Measurements from ENCODE around the gene PELO.

The PELO gene

GRCh38 chr5:52834320-52834719 is 46.6 kb downstream of the PELO start:
- no peak for DNase-seq

GRCh38 chr5:52837068-52837467 is 49.4 kb downstream of the PELO start:
- no peak for DNase-seq

Measured in NCI-H524 (cell line).